Raji (cell line): ENCODE data around the gene ZNF24.

ENCODE experiments used
- POLR2A ChIP-seq: IDR thresholded peaks from 2 replicates; pipeline ENCODE4 v1.6.1; 2011; ENCODE audit warnings: low read depth, low read length, control low read depth; ENCODE audit not compliant: insufficient read depth

The ZNF24 gene

DNA sequence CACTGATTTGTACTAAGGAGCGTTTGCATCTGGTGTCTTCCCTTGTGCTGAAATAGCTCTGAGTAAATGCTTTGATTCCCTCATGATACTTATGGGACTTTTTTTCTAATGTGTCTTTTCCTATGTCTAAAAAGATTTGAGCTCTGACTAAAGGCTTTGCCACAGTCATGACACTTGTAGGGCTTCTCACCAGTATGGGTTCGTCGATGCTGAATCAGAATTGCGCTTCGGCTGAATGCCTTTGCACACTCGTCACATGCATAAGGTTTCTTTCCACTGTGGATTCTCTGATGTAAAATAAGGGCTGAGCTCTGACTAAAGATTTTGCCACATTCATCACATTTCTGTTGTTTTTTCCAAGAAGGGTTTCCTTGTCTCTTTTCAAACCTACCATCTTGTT, 24.9 kb upstream of the ZNF24 start:
- no peak for TF ChIP-seq POLR2A

DNA sequence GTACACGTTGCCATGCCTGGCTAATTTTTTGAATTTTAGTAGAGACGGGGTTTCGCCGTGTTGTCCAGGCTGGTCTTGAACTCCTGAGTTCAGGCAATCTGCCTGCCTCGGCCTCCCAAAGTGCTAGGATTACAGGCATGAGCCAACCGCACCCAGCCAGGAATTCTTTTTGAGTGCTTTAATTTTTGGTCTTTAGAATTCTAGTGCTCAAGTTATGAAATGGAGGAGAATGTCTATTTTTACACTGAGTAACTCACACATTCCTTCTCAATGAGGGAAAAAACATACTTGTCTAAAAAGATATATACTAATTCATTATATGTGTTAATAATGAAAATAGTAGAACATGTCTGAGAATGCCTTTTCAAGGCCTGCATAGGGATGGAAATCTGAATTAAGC, 24.4 kb upstream of the ZNF24 start:
- TF ChIP-seq POLR2A, result no peak

DNA sequence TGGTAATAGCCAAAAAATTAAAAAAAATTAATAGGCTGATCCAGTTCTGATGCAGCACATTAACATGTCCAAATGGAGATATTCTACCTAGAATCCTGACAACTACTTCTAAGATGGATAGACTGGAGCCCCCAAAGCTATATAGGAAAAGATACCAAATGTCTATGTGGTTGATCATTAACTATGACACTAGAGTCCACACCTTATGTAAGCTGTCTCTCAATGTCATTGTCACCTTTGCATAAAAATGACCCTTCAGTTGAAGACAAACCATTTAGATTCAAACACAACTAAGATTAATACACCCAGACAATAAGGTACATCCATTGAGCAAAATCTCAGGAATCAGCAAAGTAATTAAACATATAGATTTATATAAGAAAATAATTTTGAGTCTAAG, 18.3 kb upstream of the ZNF24 start:
- no peak for TF ChIP-seq POLR2A

DNA sequence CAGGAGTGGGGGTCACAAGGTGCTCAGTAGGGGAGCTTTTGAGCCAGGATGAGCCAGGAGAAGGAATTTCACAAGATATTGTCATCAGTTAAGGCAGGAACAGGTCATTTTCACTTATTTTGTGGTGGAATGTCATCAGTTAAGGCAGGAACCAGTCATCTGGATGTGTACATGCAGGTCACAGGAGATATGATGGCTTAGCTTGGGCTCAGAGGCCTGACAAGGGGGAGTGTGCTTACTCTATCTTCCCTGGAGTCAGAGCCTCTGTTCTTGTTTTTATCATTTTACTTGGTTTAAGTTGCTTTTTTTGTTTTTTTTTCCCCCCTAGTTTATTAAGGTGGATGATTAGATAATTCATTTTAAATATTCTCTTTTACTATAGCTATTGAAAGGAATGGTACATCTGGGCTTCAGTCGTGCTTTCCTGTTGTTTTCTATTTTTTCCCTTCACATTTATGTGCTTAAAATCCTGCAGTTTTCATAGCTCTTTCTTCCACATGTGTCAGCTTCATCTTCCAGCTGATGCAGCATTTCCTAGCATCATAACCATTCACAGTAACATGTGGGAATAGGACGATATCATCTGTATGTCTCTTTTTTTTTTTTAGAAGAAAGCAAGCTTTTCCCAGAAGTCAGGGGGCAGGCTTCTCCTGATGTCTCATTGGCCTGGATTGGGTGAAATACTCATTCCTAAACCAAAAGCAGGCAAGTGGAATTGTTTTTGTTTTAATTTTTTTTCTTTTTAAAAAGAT, 17.5 kb upstream of the ZNF24 start:
- TF ChIP-seq POLR2A, result no peak

DNA sequence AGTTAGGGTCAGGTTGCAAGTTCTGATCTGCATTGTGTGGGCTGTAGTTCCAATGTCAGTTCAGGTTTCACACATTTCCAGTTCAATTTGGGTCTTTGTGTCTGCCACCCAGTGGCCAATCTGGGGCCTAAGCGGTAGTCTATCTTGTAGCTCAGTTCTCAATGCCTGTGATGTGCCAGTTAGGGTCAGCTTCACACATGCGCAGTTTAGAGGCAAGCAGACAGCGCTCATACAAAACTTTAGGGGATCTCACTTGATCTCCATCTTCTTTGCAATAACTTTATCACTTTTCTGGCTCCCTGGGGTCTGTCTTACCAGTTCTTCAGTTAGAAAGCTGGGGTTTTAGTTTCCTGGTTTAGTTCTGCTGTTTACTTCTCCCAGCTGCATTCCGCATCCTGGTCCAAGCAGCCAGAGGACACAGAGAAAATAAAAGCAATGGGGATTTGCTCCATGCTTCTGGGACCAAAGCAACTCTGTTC, 11.0 kb upstream of the ZNF24 start:
- TF ChIP-seq POLR2A, result no peak

DNA sequence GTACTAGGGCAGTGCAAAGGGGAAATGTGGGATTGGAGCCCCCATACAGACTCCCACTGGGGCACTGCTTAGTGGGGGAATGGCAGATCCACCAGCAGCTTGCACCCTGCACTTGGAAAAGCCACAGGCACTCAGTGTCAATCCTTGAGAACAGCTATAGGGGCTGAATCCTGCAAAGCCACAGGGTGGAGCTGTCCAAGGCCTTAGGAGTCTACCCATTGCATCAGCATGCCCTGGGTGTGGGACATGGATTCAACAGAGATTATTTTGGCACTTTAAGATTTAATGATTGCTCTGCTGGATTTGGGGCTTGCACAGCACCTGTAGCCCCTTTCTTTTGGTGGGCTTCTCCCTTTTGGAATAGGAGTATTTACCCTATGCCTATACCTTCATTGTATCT, 8.6 kb upstream of the ZNF24 start:
- no peak for TF ChIP-seq POLR2A

DNA sequence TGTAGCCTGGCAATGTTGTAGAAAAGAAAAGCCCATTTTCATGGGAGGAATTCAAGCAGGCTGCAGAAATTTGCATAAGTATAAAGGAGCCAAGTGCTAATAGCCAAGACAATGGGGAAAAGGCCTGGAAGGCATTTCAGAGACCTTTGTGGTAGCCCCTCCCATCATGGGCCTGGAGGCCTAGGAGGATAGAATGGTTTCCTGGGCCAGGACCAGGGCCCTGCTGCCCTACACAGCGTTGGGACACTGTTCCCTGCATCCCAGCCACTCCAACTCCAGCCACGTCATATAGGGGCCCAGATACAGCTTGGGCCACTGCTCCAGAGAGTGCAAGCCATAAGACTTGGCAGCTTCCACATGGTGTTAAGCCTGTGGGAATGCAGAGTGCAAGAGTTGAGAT, 8.1 kb upstream of the ZNF24 start:
- no peak for TF ChIP-seq POLR2A

DNA sequence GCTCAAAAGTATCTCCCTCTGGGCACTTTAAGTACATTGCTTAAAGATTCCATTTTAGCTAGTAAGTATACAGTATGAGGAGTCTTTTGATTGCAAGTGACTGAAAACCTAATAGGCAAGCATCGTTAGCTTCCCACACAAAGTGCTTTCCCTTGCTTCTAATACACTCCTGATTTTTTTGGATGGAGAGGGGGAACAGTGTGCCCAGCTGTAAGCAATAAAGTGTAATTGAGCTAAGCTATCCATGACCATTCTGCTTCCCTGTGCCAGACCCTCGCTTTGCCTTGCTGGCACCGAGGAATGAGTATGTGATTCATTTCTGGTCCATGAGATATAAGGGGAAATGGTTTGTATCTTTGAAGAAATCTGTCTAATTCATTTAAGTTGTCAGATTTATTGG, 3.8 kb upstream of the ZNF24 start:
- no peak for TF ChIP-seq POLR2A

DNA sequence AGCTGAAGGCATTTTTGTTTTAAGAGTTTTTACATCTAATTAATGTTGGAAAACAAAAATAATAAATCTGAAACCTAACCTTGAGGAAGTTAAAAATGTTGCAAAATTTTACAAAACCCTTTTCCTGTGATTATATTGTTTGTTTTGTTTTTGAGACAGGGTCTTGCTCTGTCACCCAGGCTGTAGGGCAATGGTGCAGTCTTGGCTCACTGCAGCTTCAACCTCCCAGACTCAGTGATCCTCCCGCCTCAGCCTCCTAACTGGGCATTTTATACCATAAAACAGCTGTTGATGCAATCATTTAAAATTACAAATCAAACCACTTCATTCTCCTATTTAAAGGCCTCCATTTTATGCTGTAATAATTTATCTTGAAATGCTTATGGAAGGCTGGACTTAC, 1.7 kb upstream of the ZNF24 start:
- no peak for TF ChIP-seq POLR2A

DNA sequence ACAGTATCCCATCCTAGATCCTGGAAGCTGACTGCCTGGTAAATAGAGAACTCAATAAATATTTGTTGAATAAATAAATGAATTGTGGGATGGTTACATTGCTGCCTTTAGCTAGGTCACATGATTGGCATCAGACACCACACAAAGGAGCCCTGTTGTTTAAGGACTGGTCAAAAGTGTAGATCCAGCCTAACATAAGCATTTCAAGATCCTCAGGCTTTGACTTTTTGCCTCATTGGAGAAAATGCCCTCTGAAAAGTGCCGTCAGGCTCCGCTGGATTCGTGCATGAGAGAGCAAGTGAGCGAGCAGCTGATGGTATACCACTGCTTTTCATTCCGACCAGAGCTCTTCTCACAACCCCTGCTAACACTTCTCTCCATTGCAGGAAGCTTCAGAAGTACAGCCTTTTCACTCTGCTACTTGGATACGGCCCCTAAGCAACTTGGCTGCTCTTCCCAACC, 1.3 kb upstream of the ZNF24 start:
- TF ChIP-seq POLR2A, result no peak

DNA sequence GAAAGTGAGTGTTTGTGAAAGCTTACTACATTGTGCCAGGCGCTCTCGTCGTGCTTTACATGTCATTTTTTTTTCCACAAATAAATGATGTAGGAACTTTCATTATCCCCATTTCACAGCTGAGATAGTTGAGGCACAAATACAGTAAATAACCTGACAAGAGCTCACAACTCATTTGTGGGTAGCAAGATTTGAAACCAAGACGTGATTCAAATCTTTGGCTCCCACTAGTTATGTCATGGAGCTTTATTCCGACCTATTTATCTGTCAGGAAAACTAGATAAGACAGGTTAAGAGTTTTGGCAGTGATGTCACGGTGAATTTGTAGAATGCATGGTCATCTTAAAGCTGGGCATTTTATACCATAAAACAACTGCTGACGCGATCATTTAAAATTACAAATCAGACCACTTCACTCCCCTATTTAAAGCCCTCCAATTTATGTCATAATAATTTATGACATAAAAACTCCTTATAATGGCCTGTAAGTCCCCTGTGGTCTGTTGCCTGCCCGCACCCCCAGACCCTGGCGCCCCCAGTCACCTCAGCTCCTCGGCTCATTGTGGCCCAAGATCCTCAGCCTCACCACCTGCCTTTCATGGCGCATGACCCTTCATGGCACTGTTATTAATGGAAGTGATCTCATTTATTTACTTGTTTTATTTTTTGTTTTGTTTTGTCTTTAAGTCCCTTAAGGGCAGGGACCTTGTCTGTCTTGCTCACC, 678 bp upstream of the ZNF24 start:
- TF ChIP-seq POLR2A, result no peak

DNA sequence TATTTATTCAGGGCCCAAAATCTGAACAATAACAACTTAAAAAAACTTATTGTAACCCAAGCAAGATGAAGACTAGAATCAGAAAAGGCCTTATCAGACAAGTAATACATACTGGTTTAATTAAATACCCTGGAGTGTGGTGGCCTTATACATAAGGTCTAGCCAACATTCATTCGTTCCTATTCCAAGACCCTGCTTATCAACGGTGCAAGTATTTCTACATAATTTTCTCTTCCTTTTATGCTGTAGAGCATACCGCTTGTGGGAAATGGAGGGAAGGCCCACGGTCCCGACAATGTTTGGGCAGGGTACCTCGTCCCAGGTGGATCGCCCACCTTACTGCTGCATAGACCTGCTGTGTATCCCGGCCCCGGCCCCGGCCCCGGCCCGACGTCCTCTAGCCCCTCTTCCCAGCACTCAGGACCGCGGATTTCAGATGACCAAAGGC, 708 bp downstream of the ZNF24 start:
- no peak for TF ChIP-seq POLR2A

DNA sequence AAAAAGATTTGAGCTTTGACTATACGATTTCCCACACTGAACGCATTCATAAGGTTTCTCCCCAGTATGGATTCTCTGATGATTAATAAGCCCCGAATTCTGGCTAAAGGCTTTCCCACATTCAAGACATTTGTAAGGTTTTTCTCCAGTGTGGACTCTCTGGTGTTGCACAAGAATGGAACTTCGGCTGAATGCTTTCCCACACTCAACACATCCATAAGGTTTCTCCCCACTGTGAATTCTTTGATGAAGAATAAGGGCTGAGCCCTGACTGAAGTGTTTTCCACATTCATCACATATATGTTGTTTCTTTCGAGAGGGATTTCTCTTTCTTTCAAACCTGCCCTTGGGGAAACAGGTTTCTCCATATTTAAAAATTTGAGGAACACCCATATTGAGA, 6.9 kb downstream of the ZNF24 start:
- no peak for TF ChIP-seq POLR2A

DNA sequence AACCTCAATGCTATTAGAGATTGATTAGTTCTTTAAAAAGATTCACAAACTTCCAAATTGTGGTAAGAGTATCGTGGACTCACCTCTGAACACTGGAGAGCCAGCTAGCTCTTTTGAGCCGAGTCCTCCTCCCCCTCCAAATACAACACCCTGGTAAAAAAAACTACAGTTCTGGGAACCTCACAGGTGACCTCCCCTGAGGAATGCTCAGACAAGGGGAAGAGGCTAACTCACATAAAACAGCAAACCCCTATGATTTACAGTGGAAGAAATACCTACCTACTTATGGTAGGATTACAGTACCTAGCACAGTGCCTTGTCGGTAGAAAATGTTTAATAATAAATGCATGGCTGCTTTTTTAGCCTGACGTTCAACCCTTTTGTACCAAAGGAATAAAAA, 8.4 kb downstream of the ZNF24 start:
- no peak for TF ChIP-seq POLR2A

DNA sequence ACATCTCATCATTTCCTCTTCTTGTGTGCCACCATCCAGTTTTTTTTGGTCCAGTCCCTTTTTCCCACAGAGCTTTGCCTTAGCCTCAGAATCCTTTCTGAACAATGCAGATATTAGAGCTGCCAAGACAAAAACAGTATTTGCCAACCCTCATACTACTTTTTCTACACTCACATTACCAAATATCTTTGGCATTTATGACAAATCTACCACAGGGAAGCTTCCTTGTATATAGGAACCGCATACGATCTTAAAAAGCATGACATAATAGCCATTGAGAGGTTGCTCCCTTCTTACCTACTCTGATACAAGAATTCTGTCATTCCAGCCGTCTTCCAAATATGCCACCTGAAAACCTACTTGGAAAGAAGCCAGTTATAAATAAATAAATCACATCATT, 9.4 kb downstream of the ZNF24 start:
- TF ChIP-seq POLR2A, result no peak

DNA sequence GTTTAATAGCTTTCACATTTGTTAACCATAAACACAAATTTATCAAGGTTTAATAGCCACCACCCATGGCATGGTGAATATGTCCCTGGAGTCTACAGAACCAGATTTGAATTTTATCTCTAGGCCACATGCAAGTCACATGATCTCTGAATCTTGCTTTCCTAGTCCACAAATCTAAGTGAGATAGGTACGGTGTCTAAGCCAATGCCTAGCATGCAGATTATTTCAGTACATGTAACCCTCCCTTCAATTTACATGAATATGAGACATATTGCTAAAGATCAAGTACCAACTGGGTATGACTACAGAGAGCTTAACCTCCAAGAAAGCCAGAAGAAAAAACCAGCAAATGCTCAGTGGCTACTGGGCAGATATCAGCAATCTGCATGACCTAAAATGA, 10.0 kb downstream of the ZNF24 start:
- TF ChIP-seq POLR2A, result no peak

DNA sequence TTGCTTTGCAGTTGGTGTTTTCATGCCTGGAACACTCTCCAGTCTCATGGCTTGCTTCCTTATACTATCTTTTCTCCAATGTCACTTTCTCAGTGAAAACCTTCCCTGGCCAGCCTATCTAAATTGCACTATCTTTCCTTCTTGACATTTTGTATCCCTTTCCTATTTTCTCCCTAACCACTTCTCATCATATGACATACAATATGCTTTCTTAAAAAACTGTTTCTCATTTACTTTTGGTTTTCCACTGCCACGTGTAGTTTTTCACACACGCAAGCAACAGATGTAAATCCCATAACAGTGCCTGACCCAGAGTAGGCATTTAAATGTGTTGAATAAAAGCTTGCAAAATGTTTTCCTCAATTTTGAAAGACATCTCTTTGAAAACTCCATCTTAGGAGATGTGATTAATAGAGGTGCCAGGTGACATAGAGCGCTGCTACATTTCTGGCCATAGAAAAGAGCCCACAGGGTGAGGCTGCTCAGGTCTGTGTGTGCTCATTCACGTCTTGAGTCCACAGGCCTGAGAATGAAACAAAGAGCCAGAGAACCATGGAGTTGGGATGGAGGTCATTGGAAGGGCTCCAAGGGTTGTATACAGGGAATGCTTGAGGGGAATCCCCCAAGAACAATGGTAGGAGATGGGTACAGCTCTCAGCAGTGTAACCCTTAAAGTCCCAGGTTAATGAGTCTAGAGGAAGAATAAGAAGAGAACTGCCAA, 12.7 kb downstream of the ZNF24 start:
- no peak for TF ChIP-seq POLR2A

DNA sequence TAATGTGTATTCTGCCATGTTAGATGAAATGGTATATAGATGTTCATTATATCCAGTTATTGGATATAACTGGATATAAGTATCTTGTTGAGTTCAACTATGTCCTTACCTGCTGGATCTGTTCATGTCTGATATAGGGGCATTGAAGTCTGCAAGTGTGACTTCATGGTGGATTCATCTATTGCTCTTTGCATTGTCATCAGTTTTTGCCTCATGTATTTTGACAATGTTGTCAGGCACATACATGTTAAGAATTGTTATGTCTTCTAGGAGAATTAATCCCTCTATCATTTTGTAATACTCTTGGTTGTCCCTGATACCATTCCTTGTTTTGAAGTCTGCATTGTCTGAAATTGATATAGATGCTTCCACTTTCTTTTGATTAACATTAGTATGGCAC, 15.4 kb downstream of the ZNF24 start:
- TF ChIP-seq POLR2A, result no peak
